ENCODE measurements around the gene DNTT. TPM values are rescaled to one million over a fixed set of nuclear protein-coding genes. Genes with fewer than 3 reads are reported as not detected.

Gene DNTT
- total and polyA plus RNA-seq, 4 donors: not detected

- 88 to 96% methylated on average over 6 of the region's 6 CpGs for WGBS, 2 donors
These were observed 55.4 kb downstream of the DNTT start for GRCh38 chr10:96359616-96360015.

DNA sequence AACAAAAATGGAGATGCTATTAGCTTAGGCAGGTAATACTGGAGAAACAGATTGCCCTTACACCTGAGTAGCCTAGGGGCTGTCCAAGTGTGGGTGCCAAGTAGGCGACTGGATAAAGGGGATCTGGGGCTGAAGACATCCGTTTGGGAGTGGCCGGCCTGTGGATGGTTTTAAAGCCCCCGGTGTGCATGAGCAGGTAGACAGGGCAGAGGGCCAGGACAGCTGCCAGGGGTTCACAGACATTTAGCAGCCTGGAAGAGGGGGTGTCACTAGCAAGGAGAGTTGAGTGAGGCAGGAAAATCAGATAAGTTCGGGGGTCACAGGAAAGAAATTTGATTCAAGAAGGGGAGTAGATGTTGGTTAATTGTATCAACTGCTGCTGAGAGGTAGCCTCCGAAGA is 56.1 kb downstream of the DNTT start:
- no peak for DNase-seq
- peaks cover 0 to 3% (median 0%) of the 10 kb centered on the region in 4 donors for H3K9me3 ChIP-seq (ENCODE audit: control insufficient read depth in 4 of 4, insufficient read depth in 3 of 4, low read length in 3 of 4)
- 94 to 95% methylated on average over 6 of the region's 6 CpGs for WGBS, 2 donors

More at GRCh38 chr10:96359616-96360015, 55.4 kb downstream of the DNTT start:
- H3K27ac ChIP-seq (ENCODE audit: low read depth in 1 of 2, low read length in 1 of 2): no peak overlapping the region
- H3K9me3 ChIP-seq (ENCODE audit: control insufficient read depth in 4 of 4, insufficient read depth in 3 of 4, low read length in 3 of 4): peaks cover 0 to 3% (median 0%) of the 10 kb centered on the region in 4 donors
- DNase-seq: no peak
- H3K4me1 ChIP-seq (ENCODE audit: control insufficient read depth in 5 of 5, insufficient read depth in 5 of 5, low read length in 5 of 5): peaks cover 0 to 1% (median 0%) of the 10 kb centered on the region in 5 donors
- H3K4me3 ChIP-seq: no peak overlapping the region
- H3K9ac ChIP-seq (ENCODE audit: insufficient read depth in 1 of 2, low read length in 2 of 2): no peak overlapping the region
- H3K36me3 ChIP-seq (ENCODE audit: control insufficient read depth in 4 of 4, insufficient read depth in 4 of 4, low read length in 4 of 4): no peaks in the 10 kb centered on the region
- TF ChIP-seq, protein P1, sequence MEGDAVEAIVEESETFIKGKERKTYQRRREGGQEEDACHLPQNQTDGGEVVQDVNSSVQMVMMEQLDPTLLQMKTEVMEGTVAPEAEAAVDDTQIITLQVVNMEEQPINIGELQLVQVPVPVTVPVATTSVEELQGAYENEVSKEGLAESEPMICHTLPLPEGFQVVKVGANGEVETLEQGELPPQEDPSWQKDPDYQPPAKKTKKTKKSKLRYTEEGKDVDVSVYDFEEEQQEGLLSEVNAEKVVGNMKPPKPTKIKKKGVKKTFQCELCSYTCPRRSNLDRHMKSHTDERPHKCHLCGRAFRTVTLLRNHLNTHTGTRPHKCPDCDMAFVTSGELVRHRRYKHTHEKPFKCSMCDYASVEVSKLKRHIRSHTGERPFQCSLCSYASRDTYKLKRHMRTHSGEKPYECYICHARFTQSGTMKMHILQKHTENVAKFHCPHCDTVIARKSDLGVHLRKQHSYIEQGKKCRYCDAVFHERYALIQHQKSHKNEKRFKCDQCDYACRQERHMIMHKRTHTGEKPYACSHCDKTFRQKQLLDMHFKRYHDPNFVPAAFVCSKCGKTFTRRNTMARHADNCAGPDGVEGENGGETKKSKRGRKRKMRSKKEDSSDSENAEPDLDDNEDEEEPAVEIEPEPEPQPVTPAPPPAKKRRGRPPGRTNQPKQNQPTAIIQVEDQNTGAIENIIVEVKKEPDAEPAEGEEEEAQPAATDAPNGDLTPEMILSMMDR (IDR thresholded peaks at IDR 0.05; ENCODE audit: control extremely low read depth, extremely low read depth): no peak
- no peak for ATAC-seq (ENCODE audit: insufficient read depth, low FRiP score)
- H3K27me3 ChIP-seq (ENCODE audit: control insufficient read depth in 3 of 3, insufficient read depth in 3 of 3, low read length in 2 of 3): no peaks in the 10 kb centered on the region

DNA sequence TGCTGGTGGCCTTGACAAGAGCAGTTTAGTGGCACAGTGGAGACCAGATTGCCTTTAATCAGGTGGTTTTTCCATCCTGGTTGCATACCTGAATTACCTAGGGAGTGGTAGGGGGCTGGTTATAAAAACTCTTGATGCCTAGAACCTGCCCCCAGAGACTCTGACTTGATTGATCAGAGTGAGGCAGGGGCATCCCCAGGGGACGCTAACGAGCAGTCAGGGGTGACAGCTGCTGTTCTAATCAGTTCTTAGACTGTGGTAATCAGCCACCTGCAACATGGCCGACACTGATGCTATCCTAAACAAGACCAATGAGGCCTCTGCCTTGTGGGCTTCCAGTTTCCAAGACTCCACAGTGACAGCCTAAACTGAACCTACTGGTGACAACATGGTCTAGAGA is 56.5 kb downstream of the DNTT start:
- Histone ChIP-seq H3K27me3 (ENCODE audit: control insufficient read depth in 3 of 3, insufficient read depth in 3 of 3, low read length in 2 of 3) (no peaks in the 10 kb centered on the region), H3K27ac (ENCODE audit: low read depth in 1 of 2, low read length in 1 of 2) (no peak overlapping the region), H3K4me1 (ENCODE audit: control insufficient read depth in 5 of 5, insufficient read depth in 5 of 5, low read length in 5 of 5) (peaks cover 0 to 1% (median 0%) of the 10 kb centered on the region in 5 donors), H3K4me3 (no peak overlapping the region), H3K36me3 (ENCODE audit: control insufficient read depth in 4 of 4, insufficient read depth in 4 of 4, low read length in 4 of 4) (no peaks in the 10 kb centered on the region), H3K9ac (ENCODE audit: insufficient read depth in 1 of 2, low read length in 2 of 2) (no peak overlapping the region), H3K9me3 (ENCODE audit: control insufficient read depth in 4 of 4, insufficient read depth in 3 of 4, low read length in 3 of 4) (peaks cover 0 to 3% (median 0%) of the 10 kb centered on the region in 4 donors)
- TF ChIP-seq, protein P1 (IDR thresholded peaks at IDR 0.05; ENCODE audit: control extremely low read depth, extremely low read depth): no peak
- DNase-seq: no peak
- 80 to 89% methylated on average over 3 of the region's 3 CpGs for WGBS, 2 donors
- ATAC-seq (ENCODE audit: insufficient read depth, low FRiP score): no peak

More for the DNA sequence above, 56.1 kb downstream of the DNTT start:
- no peaks in the 10 kb centered on the region for H3K27me3 ChIP-seq (ENCODE audit: control insufficient read depth in 3 of 3, insufficient read depth in 3 of 3, low read length in 2 of 3)
- H3K27ac ChIP-seq (ENCODE audit: low read depth in 1 of 2, low read length in 1 of 2): no peak overlapping the region
- H3K9ac ChIP-seq (ENCODE audit: insufficient read depth in 1 of 2, low read length in 2 of 2): no peak overlapping the region
- no peak for ATAC-seq (ENCODE audit: insufficient read depth, low FRiP score)
- TF ChIP-seq, protein P1 (IDR thresholded peaks at IDR 0.05; ENCODE audit: control extremely low read depth, extremely low read depth): no peak
- H3K4me1 ChIP-seq (ENCODE audit: control insufficient read depth in 5 of 5, insufficient read depth in 5 of 5, low read length in 5 of 5): peaks cover 0 to 1% (median 0%) of the 10 kb centered on the region in 5 donors
- no peak overlapping the region for H3K4me3 ChIP-seq
- no peaks in the 10 kb centered on the region for H3K36me3 ChIP-seq (ENCODE audit: control insufficient read depth in 4 of 4, insufficient read depth in 4 of 4, low read length in 4 of 4)

GRCh38 chr10:96365571-96365970 is 61.3 kb downstream of the DNTT start:
- H3K27ac ChIP-seq (ENCODE audit: low read depth in 1 of 2, low read length in 1 of 2): no peak overlapping the region
- H3K27me3 ChIP-seq (ENCODE audit: control insufficient read depth in 3 of 3, insufficient read depth in 3 of 3, low read length in 2 of 3): no peaks in the 10 kb centered on the region
- peaks cover 0 to 5% (median 0%) of the 10 kb centered on the region in 5 donors for H3K4me1 ChIP-seq (ENCODE audit: control insufficient read depth in 5 of 5, insufficient read depth in 5 of 5, low read length in 5 of 5)
- 89 to 94% methylated on average over 3 of the region's 3 CpGs for WGBS, 2 donors
- H3K36me3 ChIP-seq (ENCODE audit: control insufficient read depth in 4 of 4, insufficient read depth in 4 of 4, low read length in 4 of 4): no peaks in the 10 kb centered on the region
- H3K9me3 ChIP-seq (ENCODE audit: control insufficient read depth in 4 of 4, insufficient read depth in 3 of 4, low read length in 3 of 4): peaks cover 0 to 3% (median 0%) of the 10 kb centered on the region in 4 donors
- no peak overlapping the region for H3K4me3 ChIP-seq
- no peak for ATAC-seq (ENCODE audit: insufficient read depth, low FRiP score)
- TF ChIP-seq, protein P1 (IDR thresholded peaks at IDR 0.05; ENCODE audit: control extremely low read depth, extremely low read depth): no peak
- no peak for DNase-seq
- H3K9ac ChIP-seq (ENCODE audit: insufficient read depth in 1 of 2, low read length in 2 of 2): no peak overlapping the region
